ENCODE measurements around the gene SPSB1.
A peak's percentile ranks its signal among the peaks of the same experiment; 100 is the strongest.

SPSB1 gene

GRCh38 chr1:9319789-9320519, 27.3 kb downstream of the SPSB1 start:
- no peak for DNase-seq (ENCODE audit: low read depth)

- peak; percentile 84 for DNase-seq (ENCODE audit: low read depth)
Measured at GRCh38 chr1:9320520-9321479, 28.1 kb downstream of the SPSB1 start.

GRCh38 chr1:9321480-9321849, 28.8 kb downstream of the SPSB1 start:
- DNase-seq (ENCODE audit: low read depth): peak; percentile 96

GRCh38 chr1:9321986-9322660, 29.4 kb downstream of the SPSB1 start:
- no peak for DNase-seq (ENCODE audit: low read depth)

- no peak for DNase-seq (ENCODE audit: low read depth)
Measured at GRCh38 chr1:9322661-9323244, 30.1 kb downstream of the SPSB1 start.

- no peak for DNase-seq (ENCODE audit: low read depth)
Measured at GRCh38 chr1:9324246-9325096, 31.8 kb downstream of the SPSB1 start.

- DNase-seq (ENCODE audit: low read depth): peak; percentile 88
Measured at GRCh38 chr1:9326596-9326995, 33.9 kb downstream of the SPSB1 start.

GRCh38 chr1:9328201-9328600, 35.5 kb downstream of the SPSB1 start:
- DNase-seq (ENCODE audit: low read depth): no peak

GRCh38 chr1:9328715-9329114, 36.0 kb downstream of the SPSB1 start:
- no peak for DNase-seq (ENCODE audit: low read depth)

- no peak for DNase-seq (ENCODE audit: low read depth)
Measured at GRCh38 chr1:9331016-9331415, 38.3 kb downstream of the SPSB1 start.

GRCh38 chr1:9331558-9332346, 39.1 kb downstream of the SPSB1 start:
- DNase-seq (ENCODE audit: low read depth): peak; percentile 78

GRCh38 chr1:9332513-9333143, 39.9 kb downstream of the SPSB1 start:
- no peak for DNase-seq (ENCODE audit: low read depth)

GRCh38 chr1:9338397-9339246, 45.9 kb downstream of the SPSB1 start:
- DNase-seq (ENCODE audit: low read depth): peak; percentile 44

GRCh38 chr1:9340172-9340854, 47.6 kb downstream of the SPSB1 start:
- peak; percentile 51 for DNase-seq (ENCODE audit: low read depth)

- DNase-seq (ENCODE audit: low read depth): no peak
Measured at GRCh38 chr1:9340864-9341263, 48.2 kb downstream of the SPSB1 start.

GRCh38 chr1:9341301-9341845, 48.7 kb downstream of the SPSB1 start:
- no peak for DNase-seq (ENCODE audit: low read depth)

- DNase-seq (ENCODE audit: low read depth): no peak
Measured at GRCh38 chr1:9343269-9343668, 50.6 kb downstream of the SPSB1 start.
